Activated CD4-positive, alpha-beta T cell treated with anti-CD3 and anti-CD28 coated beads, Interleukin-2, Interleukin-4, amounts not matched to agents 100 ng/mL and 50 ng/mL, durations not matched to agents 16 hours and 8 hours (primary cell): ENCODE data around the gene SOCS2.
"Not testable (repeated sequence)": the region's sequence is repeated elsewhere in the genome, so short reads cannot be mapped to it uniquely, and the experiment has no call there.

Experiments used
- DNase-seq: peaks from one replicate; pipeline ENCODE4 v3.0.0-alpha.2; 2020; ENCODE audit warnings: low spot score

The SOCS2 gene

DNA sequence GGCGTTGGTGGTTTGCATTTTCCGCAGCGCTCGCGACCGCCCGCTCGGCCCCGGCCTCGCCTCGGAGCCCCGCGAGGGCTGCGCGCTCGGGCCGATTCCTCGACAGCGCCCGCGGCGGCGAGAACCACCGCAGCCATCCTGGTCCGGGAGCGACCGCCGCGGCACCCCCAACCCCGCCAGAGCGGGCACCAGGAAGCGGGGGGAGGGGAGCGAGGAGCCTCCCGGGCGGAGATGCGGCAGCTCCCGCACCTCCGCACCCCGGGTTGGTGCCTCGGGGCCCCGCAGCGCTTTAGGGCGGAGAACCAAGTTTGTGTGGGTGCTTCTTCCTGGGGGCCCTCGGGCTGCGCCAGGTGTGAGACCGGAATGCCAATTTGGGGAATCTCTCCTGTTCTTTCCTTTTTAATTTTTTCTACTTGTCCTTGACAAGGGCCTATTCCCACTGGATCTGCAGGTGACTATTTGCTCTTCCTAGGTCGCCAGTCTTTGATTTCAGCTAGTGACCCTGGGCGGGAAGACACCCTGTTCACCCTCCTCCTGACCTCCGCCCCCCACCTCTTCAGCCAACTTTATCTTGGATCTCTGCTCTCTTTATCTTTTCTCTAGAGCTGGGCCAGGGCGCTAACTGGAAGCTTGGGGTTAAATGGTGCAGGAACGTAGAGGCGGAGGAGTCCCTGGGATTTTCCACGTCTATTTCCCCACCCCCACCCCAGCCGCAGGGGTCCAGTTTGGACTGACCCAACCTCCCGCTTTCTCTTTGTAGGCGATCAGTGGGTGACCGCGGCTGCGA lies at the start of gene SOCS2:
SOCS2 (plus strand) TSS at position 751 of the 787 bp plus-strand sequence. CDS start 223 bp downstream, outside the sequence.
- no peak for DNase-seq

- no peak for DNase-seq
These were observed 47.9 kb upstream of the SOCS2 start for GRCh38 chr12:93524386-93525133.

DNA sequence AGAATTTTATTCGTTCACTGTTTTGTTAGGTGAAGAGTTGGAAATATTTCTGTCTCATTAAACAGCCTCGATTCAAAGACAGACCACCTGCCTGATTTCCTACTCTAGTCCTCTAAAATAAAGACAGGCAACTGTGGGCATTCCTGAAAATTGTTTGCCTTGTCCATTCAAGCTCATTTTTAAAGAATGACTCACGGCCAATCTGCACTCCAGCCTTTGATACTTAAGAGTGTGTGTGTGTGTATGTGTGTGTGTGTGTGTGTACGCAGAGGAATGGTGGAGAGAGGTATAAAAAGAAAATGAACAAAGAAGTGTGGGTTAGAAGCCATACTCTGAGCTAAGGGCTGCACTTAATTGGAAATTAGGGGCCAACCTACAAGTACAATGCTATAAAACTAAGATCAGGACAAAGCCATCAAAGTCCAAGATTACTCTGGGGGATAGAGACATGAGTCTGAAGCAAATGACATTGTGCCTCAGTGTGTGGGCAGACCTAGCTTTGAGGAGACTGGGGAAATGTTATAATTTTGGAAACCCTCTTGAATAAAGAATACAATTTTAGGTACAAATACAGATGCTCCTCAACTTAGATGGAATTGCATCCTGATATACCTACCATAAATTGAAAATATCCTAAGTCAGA lies 45.6 kb upstream of the SOCS2 start:
- DNase-seq = no peak

DNA sequence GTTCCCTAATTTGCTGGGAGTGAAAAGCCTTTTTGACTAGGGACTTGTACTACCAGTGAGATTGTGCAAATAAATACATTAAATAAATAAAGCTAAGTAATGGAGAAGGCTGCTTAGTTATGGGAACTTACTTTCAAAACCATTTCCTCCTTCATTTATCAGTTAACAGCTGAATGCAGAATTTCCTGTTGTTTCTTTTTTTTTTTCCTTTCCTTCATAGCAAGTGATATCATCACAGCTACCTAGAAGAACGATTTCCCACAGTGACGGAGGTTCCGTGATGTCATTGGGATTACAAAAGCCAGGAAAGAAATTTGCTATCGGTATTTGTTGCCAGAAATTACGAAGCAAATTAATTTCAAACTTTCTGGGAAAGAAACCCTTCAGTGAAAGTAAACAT lies 42.1 kb upstream of the SOCS2 start:
- no peak for DNase-seq

GRCh38 chr12:93533310-93533709 lies 39.2 kb upstream of the SOCS2 start:
- no peak for DNase-seq

- DNase-seq = no peak
These were observed 36.2 kb upstream of the SOCS2 start for GRCh38 chr12:93536111-93536765.

DNA sequence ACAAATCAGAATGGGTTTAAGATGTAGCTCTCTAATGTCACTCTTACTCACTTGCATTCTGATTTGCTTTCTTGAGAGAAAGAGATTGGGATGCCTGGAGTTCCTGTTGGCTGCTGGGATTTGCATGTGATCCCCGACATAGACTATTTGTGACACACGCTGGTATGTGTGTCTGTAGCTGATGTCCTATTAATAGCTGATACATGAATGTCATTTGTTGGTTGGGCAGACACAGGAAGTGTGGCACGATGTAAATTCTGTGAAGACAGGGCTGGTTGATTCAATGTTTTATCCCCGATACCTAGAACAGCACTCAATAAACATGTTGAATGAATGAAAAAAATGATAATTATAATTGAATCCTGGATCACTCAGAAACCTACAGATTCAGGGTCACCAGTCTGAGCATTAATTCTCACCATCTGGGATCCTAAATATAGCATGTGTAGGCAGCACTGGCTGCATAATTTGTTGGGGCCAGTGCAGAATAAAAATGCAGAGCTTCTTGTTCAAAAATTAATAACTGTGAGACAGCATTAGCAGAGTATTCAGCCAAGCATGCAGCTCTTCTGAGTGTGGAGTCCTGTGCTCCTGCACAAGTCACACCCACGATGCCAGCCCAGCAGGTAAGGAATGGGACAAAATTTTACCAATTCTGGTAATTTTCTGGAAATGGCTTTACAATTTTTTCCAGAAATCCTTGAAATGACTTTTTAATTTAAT lies 35.5 kb upstream of the SOCS2 start:
- DNase-seq = no peak

GRCh38 chr12:93537769-93538168 lies 34.7 kb upstream of the SOCS2 start:
- DNase-seq = no peak

DNA sequence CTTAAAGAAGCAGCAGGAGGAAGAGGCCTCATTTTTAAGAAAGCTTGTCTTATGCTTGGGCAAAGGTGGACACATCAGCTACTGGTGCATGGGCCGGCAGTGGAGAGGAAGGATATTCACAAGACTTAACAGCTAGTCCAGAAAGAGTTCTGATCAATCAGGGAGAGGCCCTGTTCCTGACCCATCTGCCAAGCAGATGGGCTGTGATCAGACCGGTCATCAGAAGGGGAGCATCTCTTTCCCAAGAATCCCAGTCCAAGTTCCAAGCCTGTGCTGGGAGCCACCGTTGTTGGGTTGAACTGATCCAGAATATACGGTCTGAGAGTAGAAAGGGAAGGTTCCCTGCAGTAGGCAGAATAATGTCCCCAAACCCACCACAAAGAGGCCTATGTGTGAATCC lies 32.7 kb upstream of the SOCS2 start:
- DNase-seq = no peak

DNA sequence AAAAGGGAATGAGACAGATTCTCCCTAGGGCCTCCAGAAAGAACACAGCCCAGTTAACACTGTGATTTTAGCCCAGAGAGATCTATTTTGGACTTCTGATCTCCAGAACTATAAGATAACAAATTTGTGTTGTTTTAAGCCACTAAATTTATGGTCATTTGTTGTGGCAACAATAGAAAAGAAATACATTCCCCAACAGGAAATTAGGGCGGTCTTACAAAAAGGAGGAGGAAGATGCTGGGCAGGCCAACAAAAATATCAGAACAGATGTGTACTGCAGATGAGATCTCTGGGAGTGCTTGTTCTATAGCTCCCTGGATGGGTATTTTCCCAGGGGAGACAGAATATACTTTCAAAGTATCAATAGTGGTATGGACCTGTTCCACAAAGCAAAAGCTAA lies 32.0 kb upstream of the SOCS2 start:
- DNase-seq = no peak

DNA sequence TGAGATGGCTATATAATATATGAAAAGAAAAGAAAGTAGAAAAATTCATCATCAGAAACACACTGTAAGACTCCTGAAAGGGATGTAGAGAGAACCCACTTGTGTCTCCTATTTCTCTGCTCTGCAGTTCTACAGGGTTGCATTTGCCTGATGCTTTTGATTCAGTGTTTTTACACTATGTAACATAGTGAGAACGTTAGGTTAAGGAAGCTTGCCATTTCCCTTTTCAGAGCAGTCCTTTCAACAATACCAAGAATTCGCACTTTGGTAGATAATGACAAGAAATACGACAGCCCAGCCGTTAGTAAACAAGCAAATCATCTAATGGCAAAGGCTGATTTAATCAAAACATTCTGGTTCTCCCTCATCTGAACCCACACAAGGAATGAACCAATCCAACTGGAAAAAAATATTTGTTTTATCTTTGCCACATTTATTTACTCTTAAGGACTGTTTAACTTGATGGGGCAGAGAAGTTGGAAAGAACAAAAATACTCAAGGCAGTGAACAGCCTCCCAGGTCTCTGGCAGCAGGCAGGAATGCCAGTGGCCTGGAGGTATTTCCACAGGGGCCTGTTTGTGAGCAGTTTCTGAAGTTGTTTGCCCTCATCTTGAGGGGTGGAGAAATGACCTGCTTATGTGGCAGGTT lies 30.8 kb upstream of the SOCS2 start:
- DNase-seq = no peak

DNA sequence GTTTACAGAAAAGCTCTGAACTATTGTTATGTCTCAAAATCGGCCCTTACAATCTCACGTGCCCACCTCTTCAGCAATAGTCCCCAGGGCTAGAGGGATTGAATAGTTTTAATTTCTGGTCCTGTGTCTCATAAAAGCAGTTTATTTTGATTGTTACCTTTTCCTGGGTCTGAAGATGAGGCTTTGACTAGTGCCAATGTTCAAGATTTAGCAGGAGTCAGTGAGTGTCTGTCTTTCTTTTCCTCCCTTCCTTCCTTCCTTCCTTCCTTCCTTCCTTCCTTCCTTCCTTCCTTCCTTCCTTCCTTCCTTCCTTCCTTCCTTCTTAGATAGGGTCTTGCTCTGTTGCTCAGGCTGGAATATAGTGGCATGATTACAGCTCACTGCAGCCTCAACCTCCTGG lies 24.7 kb upstream of the SOCS2 start:
- no peak for DNase-seq

DNA sequence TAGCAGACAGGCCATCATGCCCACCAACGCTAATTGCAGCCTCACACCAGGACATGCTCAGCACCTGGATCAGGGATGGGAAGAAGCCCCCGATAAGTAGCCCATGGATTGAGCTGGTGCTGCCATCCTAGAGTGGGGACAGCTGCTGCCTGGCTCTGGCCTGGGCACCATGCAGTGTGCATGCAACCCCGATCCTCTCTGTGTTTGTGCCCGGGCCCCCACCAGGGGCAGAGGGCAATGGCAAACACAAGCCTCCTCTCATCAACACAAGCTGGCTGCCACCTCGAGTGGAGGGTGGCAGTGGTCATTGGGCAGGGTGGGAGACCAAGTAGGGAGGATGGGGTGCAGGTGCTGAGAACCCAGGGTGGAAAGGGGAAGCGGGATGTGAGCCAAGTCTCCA lies 23.3 kb upstream of the SOCS2 start:
- DNase-seq = no peak

GRCh38 chr12:93550748-93551611 lies 21.5 kb upstream of the SOCS2 start:
- DNase-seq = no peak

- no peak for DNase-seq
These were observed 20.0 kb upstream of the SOCS2 start for GRCh38 chr12:93552427-93552826.

DNA sequence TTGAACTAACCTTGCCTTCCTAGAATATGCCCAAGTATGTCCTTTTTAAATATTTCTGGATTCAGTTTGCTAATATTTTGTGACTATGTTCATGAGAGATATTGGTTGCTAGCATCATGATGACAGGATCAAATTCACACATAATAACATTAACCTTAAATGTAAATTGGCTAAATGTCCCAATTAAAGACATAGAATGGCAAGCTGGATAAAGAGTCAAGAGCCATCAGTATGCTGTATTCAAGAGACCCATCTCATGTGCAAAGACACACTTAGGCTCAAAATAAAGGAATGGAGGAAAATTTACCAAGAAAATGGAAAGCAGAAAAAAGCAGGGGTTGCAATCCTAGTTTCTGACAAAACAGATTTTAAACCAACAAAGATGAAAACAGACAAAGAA lies 14.6 kb upstream of the SOCS2 start:
- not testable (repeated sequence) for DNase-seq

GRCh38 chr12:93558685-93559084 lies 13.8 kb upstream of the SOCS2 start:
- not testable (repeated sequence) for DNase-seq

DNA sequence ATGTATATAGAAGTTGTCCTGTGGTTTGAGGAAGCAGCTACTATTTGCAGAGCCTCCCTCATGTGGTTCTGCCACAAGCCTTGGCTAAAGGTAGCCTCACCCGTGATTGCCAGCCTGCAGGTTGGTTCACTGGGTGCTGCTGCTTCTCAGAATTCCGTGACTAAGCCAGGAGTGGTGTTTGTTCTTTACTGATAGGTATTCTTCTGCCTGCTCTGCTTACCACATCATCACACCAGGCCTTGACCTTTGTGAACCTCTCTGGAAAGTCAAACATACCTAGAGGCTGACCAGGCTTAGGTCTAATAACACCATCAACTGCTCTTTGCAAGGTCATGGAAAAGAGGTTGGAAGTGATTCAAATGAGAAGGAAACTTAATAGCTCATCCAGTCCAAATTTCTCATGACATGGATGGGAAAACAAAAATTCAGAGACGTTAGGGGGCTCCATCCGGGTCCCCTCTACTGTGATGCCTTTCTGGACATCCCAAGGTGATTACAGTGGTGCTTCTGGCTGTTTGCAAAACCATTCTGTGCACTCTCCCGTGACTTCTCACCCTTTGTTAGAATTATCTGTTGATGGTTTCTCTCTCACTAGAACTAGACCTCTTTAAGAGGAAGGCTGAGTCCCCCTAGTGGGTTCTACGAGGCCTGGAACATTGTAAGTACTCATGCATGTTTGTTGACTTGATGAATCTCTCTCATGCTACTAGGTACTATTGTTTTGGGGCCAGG lies 8.5 kb upstream of the SOCS2 start:
- no peak for DNase-seq

DNA sequence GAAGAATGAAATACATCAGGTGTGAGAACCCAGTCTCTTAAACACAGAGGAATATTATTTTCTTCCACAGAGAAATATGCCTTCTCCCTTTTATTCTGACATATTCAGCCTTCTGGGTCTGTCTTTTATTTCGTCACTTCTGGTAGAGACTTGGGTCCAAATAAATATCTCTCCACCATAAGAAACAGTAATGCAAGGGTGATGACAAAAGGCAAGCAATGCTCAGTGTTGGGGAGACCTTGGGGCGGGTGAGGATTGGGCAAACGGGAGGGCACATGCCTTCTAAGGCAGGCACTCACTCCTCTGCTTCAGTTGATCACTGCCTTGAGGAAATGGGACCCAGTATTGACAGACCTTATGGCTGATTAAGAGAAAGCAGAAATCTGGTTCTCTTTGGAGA lies 6.7 kb upstream of the SOCS2 start:
- DNase-seq = no peak

DNA sequence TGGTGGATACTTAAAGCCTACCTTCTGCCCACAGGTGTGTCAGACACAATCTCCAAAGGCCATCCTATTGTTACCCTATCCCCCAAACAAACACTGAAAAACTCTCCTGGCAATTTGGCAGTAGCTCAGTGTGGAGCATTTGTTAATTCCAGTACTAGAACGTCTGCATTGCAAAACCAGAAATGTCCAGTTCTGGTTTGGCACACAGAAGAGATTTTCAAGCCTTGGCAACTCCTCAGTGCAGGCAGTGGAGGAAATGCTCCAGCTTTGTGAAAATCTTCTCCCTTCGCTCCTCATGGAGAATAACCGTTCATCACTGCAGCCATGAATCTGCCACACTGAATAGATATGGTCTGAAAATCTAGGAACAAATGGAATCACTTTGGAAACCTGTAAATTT lies 5.3 kb upstream of the SOCS2 start:
- no peak for DNase-seq
